Uterus (tissue), 2 donors: Measurements from ENCODE around the gene ZNF628.

Source experiments
- POLR2A ChIP-seq, 2 donors: fragments of 450-650 bp; IDR thresholded peaks; one replicate each; pipeline ENCODE4 v1.6.1; 2016; ENCODE audit warnings: antibody characterized with exemption in 2 of 2, mild to moderate bottlenecking in 1 of 2, moderate library complexity in 1 of 2
- TF ChIP-seq, protein P1 (sequence below), 4 experiments: fragments of 200-600 bp in 2 of 4; fragments of 450-650 bp in 2 of 4; sonication (generic) in 2 of 4; IDR thresholded peaks; one replicate each; pipeline ENCODE4 v1.5.1; 2016 to 2019; ENCODE audit warnings: antibody characterized with exemption in 4 of 4, mild to moderate bottlenecking in 2 of 4, moderate library complexity in 1 of 4

DNA sequence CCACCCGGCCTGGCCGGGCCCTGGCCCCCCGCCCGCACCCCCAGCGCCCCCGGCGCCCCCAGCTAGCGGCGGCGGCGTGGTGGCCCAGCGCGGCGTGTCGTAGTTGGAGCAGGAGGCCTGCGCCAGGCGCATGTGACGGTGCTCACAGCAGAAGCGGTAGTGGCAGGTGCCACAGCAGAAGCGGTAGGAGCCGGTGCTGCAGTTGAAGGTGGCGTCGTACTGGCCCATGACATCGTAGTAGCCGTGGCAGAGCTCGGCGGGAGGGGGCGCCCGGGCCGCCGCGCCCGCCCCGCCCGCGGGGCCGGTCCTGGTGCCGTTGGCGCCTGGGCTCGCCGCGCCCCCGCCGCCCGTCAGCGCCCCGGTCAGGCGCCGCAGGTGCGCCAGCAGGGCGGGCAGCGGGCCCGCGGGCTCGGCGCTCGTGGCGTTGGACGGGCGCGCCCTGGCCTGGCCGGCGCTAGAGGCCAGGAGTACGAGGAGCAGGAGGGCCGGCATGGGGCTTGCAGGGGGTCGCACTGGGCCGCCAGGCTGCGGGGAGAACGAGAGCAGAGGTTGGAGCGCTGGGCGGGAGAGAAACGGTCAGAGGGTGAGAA lies 34.0 kb upstream of the ZNF628 start:
- TF ChIP-seq POLR2A (IDR thresholded peaks at IDR 0.05): no peak
- TF ChIP-seq, protein P1, sequence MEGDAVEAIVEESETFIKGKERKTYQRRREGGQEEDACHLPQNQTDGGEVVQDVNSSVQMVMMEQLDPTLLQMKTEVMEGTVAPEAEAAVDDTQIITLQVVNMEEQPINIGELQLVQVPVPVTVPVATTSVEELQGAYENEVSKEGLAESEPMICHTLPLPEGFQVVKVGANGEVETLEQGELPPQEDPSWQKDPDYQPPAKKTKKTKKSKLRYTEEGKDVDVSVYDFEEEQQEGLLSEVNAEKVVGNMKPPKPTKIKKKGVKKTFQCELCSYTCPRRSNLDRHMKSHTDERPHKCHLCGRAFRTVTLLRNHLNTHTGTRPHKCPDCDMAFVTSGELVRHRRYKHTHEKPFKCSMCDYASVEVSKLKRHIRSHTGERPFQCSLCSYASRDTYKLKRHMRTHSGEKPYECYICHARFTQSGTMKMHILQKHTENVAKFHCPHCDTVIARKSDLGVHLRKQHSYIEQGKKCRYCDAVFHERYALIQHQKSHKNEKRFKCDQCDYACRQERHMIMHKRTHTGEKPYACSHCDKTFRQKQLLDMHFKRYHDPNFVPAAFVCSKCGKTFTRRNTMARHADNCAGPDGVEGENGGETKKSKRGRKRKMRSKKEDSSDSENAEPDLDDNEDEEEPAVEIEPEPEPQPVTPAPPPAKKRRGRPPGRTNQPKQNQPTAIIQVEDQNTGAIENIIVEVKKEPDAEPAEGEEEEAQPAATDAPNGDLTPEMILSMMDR (IDR thresholded peaks at IDR 0.05): no peak
